ENCODE measurements around the gene MUC6.

DNA sequence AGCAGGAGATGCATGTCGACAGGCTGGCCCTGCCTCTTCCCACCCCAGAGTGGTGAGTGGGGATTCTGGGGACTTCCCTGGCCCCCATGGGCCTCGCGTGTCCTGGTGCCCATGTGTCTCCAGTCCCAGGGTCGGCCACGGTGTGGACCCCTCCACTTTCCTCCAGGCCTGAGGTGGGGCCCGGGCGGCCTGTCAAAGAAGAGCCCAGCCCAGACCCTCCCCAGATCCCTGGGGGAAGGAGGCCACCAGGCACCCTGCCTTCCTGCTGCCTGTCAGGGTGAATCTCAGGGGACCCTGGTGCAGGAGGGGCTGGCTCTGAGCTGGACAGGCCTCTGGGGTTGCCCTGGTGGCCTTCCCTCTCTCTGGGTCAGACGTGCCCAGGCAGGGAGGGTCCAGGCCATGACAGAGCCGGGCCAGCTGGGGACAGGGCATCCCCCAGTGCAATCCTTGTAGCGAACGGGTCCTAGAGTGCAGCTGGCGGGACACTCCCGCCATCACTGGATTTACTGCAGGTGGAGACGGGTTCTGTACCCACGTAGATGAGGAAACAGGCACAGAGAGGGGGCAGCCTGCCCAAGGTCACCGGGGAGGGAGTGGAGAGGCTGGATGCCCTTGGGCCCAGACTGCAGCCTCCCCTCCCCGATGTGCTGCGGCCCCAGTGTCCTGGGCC is 13.5 kb upstream of the MUC6 start:
- TF ChIP-seq, protein P1, sequence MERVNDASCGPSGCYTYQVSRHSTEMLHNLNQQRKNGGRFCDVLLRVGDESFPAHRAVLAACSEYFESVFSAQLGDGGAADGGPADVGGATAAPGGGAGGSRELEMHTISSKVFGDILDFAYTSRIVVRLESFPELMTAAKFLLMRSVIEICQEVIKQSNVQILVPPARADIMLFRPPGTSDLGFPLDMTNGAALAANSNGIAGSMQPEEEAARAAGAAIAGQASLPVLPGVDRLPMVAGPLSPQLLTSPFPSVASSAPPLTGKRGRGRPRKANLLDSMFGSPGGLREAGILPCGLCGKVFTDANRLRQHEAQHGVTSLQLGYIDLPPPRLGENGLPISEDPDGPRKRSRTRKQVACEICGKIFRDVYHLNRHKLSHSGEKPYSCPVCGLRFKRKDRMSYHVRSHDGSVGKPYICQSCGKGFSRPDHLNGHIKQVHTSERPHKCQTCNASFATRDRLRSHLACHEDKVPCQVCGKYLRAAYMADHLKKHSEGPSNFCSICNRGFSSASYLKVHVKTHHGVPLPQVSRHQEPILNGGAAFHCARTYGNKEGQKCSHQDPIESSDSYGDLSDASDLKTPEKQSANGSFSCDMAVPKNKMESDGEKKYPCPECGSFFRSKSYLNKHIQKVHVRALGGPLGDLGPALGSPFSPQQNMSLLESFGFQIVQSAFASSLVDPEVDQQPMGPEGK (CRISPR knock-in tag; IDR thresholded peaks at IDR 0.05; ENCODE audit: borderline replicate concordance), result no peak
- TF ChIP-seq PPARA (CRISPR knock-in tag; IDR thresholded peaks at IDR 0.05; ENCODE audit: borderline replicate concordance) (no peak), OSR1 (CRISPR knock-in tag; IDR thresholded peaks at IDR 0.05) (no peak), BACH2 (CRISPR knock-in tag; IDR thresholded peaks at IDR 0.05; ENCODE audit: borderline replicate concordance) (no peak), SNAI2 (CRISPR knock-in tag; IDR thresholded peaks at IDR 0.05) (no peak), RARB (CRISPR knock-in tag; IDR thresholded peaks at IDR 0.05) (no peak), ZNF70 (CRISPR knock-in tag; IDR thresholded peaks at IDR 0.05) (no peak), ZFP30 (CRISPR knock-in tag; IDR thresholded peaks at IDR 0.05) (no peak), ESRRG (CRISPR knock-in tag; IDR thresholded peaks at IDR 0.05) (no peak)
- TF ChIP-seq, protein P2, sequence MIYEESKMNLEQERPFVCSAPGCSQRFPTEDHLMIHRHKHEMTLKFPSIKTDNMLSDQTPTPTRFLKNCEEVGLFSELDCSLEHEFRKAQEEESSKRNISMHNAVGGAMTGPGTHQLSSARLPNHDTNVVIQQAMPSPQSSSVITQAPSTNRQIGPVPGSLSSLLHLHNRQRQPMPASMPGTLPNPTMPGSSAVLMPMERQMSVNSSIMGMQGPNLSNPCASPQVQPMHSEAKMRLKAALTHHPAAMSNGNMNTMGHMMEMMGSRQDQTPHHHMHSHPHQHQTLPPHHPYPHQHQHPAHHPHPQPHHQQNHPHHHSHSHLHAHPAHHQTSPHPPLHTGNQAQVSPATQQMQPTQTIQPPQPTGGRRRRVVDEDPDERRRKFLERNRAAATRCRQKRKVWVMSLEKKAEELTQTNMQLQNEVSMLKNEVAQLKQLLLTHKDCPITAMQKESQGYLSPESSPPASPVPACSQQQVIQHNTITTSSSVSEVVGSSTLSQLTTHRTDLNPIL (CRISPR knock-in tag; IDR thresholded peaks at IDR 0.05; ENCODE audit: low read depth), result no peak
- TF ChIP-seq, protein P3, sequence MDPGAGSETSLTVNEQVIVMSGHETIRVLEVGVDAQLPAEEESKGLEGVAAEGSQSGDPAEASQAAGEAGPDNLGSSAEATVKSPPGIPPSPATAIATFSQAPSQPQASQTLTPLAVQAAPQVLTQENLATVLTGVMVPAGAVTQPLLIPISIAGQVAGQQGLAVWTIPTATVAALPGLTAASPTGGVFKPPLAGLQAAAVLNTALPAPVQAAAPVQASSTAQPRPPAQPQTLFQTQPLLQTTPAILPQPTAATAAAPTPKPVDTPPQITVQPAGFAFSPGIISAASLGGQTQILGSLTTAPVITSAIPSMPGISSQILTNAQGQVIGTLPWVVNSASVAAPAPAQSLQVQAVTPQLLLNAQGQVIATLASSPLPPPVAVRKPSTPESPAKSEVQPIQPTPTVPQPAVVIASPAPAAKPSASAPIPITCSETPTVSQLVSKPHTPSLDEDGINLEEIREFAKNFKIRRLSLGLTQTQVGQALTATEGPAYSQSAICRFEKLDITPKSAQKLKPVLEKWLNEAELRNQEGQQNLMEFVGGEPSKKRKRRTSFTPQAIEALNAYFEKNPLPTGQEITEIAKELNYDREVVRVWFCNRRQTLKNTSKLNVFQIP (CRISPR knock-in tag; IDR thresholded peaks at IDR 0.05; ENCODE audit: borderline replicate concordance, low read depth), result no peak
- TF ChIP-seq, protein P4, sequence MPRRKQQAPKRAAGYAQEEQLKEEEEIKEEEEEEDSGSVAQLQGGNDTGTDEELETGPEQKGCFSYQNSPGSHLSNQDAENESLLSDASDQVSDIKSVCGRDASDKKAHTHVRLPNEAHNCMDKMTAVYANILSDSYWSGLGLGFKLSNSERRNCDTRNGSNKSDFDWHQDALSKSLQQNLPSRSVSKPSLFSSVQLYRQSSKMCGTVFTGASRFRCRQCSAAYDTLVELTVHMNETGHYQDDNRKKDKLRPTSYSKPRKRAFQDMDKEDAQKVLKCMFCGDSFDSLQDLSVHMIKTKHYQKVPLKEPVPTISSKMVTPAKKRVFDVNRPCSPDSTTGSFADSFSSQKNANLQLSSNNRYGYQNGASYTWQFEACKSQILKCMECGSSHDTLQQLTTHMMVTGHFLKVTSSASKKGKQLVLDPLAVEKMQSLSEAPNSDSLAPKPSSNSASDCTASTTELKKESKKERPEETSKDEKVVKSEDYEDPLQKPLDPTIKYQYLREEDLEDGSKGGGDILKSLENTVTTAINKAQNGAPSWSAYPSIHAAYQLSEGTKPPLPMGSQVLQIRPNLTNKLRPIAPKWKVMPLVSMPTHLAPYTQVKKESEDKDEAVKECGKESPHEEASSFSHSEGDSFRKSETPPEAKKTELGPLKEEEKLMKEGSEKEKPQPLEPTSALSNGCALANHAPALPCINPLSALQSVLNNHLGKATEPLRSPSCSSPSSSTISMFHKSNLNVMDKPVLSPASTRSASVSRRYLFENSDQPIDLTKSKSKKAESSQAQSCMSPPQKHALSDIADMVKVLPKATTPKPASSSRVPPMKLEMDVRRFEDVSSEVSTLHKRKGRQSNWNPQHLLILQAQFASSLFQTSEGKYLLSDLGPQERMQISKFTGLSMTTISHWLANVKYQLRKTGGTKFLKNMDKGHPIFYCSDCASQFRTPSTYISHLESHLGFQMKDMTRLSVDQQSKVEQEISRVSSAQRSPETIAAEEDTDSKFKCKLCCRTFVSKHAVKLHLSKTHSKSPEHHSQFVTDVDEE (CRISPR knock-in tag; IDR thresholded peaks at IDR 0.05), result no peak

All from SK-N-SH treated with all-trans-retinoic acid at 6 μM for 48 hours (cell line).